CD8-positive, alpha-beta memory T cell (primary cell): ENCODE data around the gene GPRASP1. TPM values are rescaled to one million over a fixed set of nuclear protein-coding genes. Genes with fewer than 3 reads are reported as not detected.
A peak's percentile ranks its signal among the peaks of the same experiment; 100 is the strongest.
"Not testable (repeated sequence)": the region's sequence is repeated elsewhere in the genome, so short reads cannot be mapped to it uniquely, and the experiment has no call there.

Experiments
- CTCF ChIA-PET: fragments of 350-600 bp; sonication (Branson Sonifier 250); formaldehyde crosslinking; loops from one replicate; lab custom pipeline; 2021; ENCODE audit warnings: antibody characterized with exemption; lab: Charles Lee
- POLR2A ChIA-PET: fragments of 350-600 bp; sonication (Branson Sonifier 250); formaldehyde crosslinking; loops from one replicate; lab custom pipeline; 2021; ENCODE audit warnings: antibody characterized with exemption; lab: Charles Lee
- DNase-seq, 5 donors: peaks; one replicate each; pipeline versions ENCODE4 v3.0.0 to v3.0.0-alpha.2; 2020 to 2022; ENCODE audit warnings: mixed read lengths in 1 of 5
- H3K27ac ChIP-seq: one replicate; pipeline ENCODE4 v1.7.0; 2013; ENCODE audit warnings: low read depth, mild to moderate bottlenecking, low read length, moderate library complexity
- H3K27me3 ChIP-seq: 2 replicates; pipeline ENCODE4 v1.7.0; 2013; ENCODE audit warnings: low read length, mild to moderate bottlenecking; ENCODE audit not compliant: insufficient read depth, poor library complexity, severe bottlenecking
- H3K36me3 ChIP-seq: 2 replicates; pipeline ENCODE4 v1.7.0; 2013; ENCODE audit warnings: mild to moderate bottlenecking, low read length, moderate library complexity; ENCODE audit not compliant: insufficient read depth
- H3K4me1 ChIP-seq: 2 replicates; pipeline ENCODE4 v1.7.0; 2013; ENCODE audit warnings: mild to moderate bottlenecking, low read length, moderate library complexity; ENCODE audit not compliant: insufficient read depth
- H3K4me3 ChIP-seq: 2 replicates; pipeline ENCODE4 v1.7.0; 2013; ENCODE audit warnings: mild to moderate bottlenecking, low read length
- H3K9me3 ChIP-seq: 2 replicates; pipeline ENCODE4 v1.7.0; 2013; ENCODE audit warnings: mild to moderate bottlenecking, low read length
- H3K27ac Mint-ChIP-seq, 8 donors: one replicate each; pipeline ENCODE4 v1.8.0; 2020 to 2021; ENCODE audit warnings: mixed read lengths in 8 of 8, mild to moderate bottlenecking in 6 of 8, inconsistent platforms in 3 of 8, moderate library complexity in 3 of 8
- H3K27me3 Mint-ChIP-seq, 2 donors: one replicate each; pipeline ENCODE4 v1.8.0; 2020 to 2021; ENCODE audit warnings: mixed read lengths in 2 of 2, mild to moderate bottlenecking in 1 of 2, moderate library complexity in 1 of 2
- H3K36me3 Mint-ChIP-seq, 3 donors: one replicate each; pipeline ENCODE4 v1.8.0; 2020 to 2021; ENCODE audit warnings: mixed read lengths in 3 of 3, inconsistent platforms in 1 of 3, mild to moderate bottlenecking in 1 of 3
- H3K4me1 Mint-ChIP-seq, 3 donors: one replicate each; pipeline ENCODE4 v1.8.0; 2020 to 2021; ENCODE audit warnings: mixed read lengths in 3 of 3, inconsistent platforms in 1 of 3, mild to moderate bottlenecking in 1 of 3
- H3K4me3 Mint-ChIP-seq, 7 donors: one replicate each; pipeline ENCODE4 v1.8.0; 2020 to 2021; ENCODE audit warnings: mixed read lengths in 7 of 7, mild to moderate bottlenecking in 6 of 7, moderate library complexity in 4 of 7, inconsistent platforms in 2 of 7
- H3K9me3 Mint-ChIP-seq, 5 donors: one replicate each; pipeline ENCODE4 v1.8.0; 2020 to 2022; ENCODE audit warnings: mixed read lengths in 5 of 5, mild to moderate bottlenecking in 3 of 5, moderate library complexity in 2 of 5, inconsistent platforms in 1 of 5
- polyA plus RNA-seq: library from polyadenylated mRNA; unstranded; fragments of 300-500 nt; fragmentation: Illumina TruSeq; gene quantifications from one replicate; pipeline ENCODE4 v1.2.3, GENCODE V29; 2021
- total RNA-seq, 2 experiments: library from RNA; stranded (reverse); gene quantifications; one replicate each; pipeline ENCODE4 v1.2.3, GENCODE V29; 2021

GPRASP1 gene
- total and polyA plus RNA-seq, 3 experiments from 2014 or later = 3.4 to 5.2 (median 4.2) TPM

DNA sequence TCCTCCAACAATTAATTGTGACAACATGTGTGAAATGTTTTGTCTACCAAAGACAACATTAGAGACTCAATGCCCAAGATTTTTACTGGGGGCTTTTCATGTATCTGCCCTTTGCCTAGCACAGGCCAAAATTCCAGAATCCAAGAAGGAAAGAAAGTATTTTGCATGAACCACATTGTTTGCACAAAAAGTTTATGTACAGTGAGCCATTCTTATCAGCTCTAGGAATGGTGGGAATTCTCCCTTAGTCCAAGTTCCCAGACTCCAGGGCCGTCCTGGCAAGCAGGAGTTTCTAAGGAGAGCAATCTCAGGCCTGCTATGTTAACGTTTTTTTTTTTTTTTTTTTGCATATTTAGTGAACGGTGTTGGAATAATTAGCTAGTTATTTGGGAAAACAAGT lies 21.6 kb downstream of the GPRASP1 start:
- ChIA-PET POLR2A (no interaction called here), CTCF (no interaction called here)
- peaks cover 0 to 11% (median 4%) of the 10 kb centered on the region in 5 donors for H3K9me3 Mint-ChIP-seq
- no peaks in the 10 kb centered on the region for H3K9me3 ChIP-seq
- H3K27ac ChIP-seq = no peak overlapping the region
- peaks cover 0 to 22% (median 14%) of the 10 kb centered on the region in 3 donors for H3K36me3 Mint-ChIP-seq
- no peaks in the 10 kb centered on the region for H3K36me3 ChIP-seq
- peaks cover 0 to 29% (median 5%) of the 10 kb centered on the region in 3 donors for H3K4me1 Mint-ChIP-seq
- no peak overlapping the region for H3K4me3 ChIP-seq
- no peak overlapping the region for H3K4me3 Mint-ChIP-seq
- no peak for DNase-seq
- peaks cover 0 to 3% of the 10 kb centered on the region in 2 donors for H3K27me3 Mint-ChIP-seq
- no peak overlapping the region for H3K27ac Mint-ChIP-seq
- no peaks in the 10 kb centered on the region for H3K27me3 ChIP-seq
- H3K4me1 ChIP-seq = no peaks in the 10 kb centered on the region

DNA sequence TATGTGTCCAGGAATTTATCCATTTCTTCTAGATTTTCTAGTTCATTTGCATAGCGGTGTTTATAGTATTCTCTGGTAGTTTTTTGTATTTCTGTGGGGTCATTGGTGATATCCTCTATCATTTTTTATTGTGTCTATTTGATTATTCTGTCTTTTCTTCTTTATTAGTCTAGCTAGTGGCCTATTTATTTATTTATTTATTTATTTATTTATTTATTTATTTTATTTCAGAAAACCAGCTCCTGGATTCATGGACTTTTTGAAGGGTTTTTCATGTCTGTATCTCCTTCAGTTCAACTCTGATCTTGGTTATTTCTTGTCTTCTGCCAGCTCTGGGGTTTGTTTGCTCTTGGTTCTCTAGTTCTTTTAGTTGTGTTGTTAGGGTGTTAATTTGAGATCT lies 26.2 kb downstream of the GPRASP1 start:
- H3K27ac Mint-ChIP-seq, POLR2A ChIA-PET, CTCF ChIA-PET, H3K4me3 Mint-ChIP-seq, DNase-seq, H3K4me3 ChIP-seq, H3K4me1 ChIP-seq, H3K27me3 ChIP-seq, H3K27me3 Mint-ChIP-seq, H3K9me3 ChIP-seq, H3K27ac ChIP-seq, H3K36me3 ChIP-seq: not testable (repeated sequence)
- H3K36me3 Mint-ChIP-seq = peaks cover 4 to 23% (median 17%) of the 10 kb centered on the region in 3 donors
- peaks cover 0 to 27% (median 5%) of the 10 kb centered on the region in 3 donors for H3K4me1 Mint-ChIP-seq
- H3K9me3 Mint-ChIP-seq = peaks cover 5 to 14% (median 9%) of the 10 kb centered on the region in 5 donors

DNA sequence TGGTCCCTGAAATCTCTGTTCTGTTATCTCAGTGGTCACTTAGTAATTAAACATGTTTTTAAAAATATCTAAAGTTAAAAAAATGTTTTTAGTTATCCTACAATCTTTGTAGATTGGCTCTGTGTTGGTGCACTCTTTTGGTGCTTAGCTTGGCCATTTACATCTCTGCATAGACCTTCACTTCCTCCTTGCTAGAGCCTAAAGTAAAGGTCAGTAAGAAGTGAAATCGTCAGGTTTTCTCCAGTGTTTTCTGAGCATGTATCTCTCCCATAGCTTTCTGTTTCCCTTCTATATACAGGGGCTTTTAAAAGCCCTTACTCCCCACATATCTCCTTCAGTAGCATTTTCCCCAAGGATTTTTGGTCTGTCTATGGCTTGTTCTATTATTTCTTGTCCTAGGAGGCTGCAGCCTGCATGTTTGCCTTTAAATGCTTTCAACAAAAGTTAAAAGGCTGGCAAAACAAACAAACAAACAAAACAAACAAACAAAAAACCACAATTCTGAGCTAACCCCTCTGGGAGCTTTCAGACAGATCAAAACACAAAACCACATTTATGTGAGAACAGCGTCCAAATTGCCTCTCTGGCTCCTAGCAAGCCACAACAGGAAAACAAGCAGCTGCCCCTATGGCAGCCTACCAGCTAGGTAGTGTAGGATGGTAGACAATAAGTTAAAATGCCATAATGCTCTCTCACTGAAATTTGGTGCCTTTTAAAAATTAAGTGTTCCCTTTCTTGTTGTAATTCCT lies 33.7 kb downstream of the GPRASP1 start:
- DNase-seq = no peak
- Histone ChIP-seq H3K36me3 (no peaks in the 10 kb centered on the region), H3K4me3 (no peak overlapping the region), H3K4me1 (no peaks in the 10 kb centered on the region), H3K27ac (no peak overlapping the region), H3K27me3 (no peaks in the 10 kb centered on the region), H3K9me3 (no peaks in the 10 kb centered on the region)
- peaks cover 6 to 36% (median 11%) of the 10 kb centered on the region in 5 donors for H3K9me3 Mint-ChIP-seq
- peaks cover 6 to 31% (median 19%) of the 10 kb centered on the region in 3 donors for H3K36me3 Mint-ChIP-seq
- ChIA-PET POLR2A (no interaction called here), CTCF (no interaction called here)
- peaks cover 11 to 21% (median 17%) of the 10 kb centered on the region in 3 donors for H3K4me1 Mint-ChIP-seq
- peak overlapping the region in 2 of 8 donors; percentile 19 to 58 for H3K27ac Mint-ChIP-seq
- H3K4me3 Mint-ChIP-seq = no peak overlapping the region
- peaks cover 0 to 12% of the 10 kb centered on the region in 2 donors for H3K27me3 Mint-ChIP-seq

DNA sequence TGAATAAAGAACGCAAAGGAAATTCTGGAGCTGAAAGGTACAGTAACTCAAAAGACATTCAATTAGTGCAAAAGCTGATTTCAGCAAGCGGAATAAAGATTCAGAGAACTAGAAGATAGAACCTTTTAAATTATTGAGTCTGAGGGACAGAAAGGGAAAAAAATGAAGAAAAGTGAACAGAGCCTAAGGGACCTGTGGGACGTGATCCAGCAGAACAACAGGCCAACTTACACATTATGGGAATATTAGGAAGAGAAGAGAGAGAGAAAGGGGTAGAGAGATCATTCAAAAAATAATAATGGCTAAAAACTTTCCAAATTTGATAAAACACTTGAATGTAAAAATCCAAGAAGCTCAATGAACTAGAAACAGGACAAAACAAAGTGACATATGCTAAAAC lies 43.5 kb downstream of the GPRASP1 start:
- H3K9me3 Mint-ChIP-seq = peaks cover 0 to 6% (median 0%) of the 10 kb centered on the region in 5 donors
- Histone ChIP-seq H3K36me3 (no peaks in the 10 kb centered on the region), H3K27ac (no peak overlapping the region), H3K9me3 (no peaks in the 10 kb centered on the region), H3K27me3 (no peaks in the 10 kb centered on the region), H3K4me3 (no peak overlapping the region), H3K4me1 (no peaks in the 10 kb centered on the region)
- CTCF ChIA-PET = no interaction called here
- no peak overlapping the region for H3K4me3 Mint-ChIP-seq
- no peaks in the 10 kb centered on the region for H3K4me1 Mint-ChIP-seq
- DNase-seq = no peak
- peaks cover 0 to 9% of the 10 kb centered on the region in 2 donors for H3K27me3 Mint-ChIP-seq
- POLR2A ChIA-PET = no interaction called here
- H3K27ac Mint-ChIP-seq = peak overlapping the region in 1 of 8 donors; percentile 7
- H3K36me3 Mint-ChIP-seq = peaks cover 5 to 6% (median 5%) of the 10 kb centered on the region in 3 donors

DNA sequence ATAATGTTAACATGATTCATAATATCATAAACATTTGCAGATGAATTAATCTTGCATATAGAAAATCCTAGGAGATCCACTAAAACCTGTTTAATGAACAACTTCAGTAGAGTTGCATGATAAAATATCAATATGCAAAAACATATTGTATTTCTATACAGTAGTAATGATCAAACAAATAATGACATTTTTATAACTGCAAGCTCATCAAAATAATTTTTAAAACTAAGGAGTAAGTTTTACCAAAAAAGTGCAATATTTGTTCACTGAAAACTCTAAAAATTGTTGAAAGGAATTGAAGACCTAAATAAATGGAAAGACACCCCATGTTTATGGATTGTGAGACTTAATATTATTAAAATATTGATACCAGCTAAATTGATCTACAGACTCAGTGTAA lies 45.0 kb downstream of the GPRASP1 start:
- Histone ChIP-seq H3K27me3 (no peaks in the 10 kb centered on the region), H3K27ac (no peak overlapping the region), H3K4me1 (no peaks in the 10 kb centered on the region), H3K9me3 (no peaks in the 10 kb centered on the region), H3K36me3 (no peaks in the 10 kb centered on the region), H3K4me3 (no peak overlapping the region)
- peaks cover 0 to 5% (median 0%) of the 10 kb centered on the region in 3 donors for H3K36me3 Mint-ChIP-seq
- H3K4me3 Mint-ChIP-seq = no peak overlapping the region
- no peaks in the 10 kb centered on the region for H3K9me3 Mint-ChIP-seq
- H3K4me1 Mint-ChIP-seq = no peaks in the 10 kb centered on the region
- ChIA-PET CTCF (no interaction called here), POLR2A (no interaction called here)
- H3K27ac Mint-ChIP-seq = no peak overlapping the region
- DNase-seq = no peak
- H3K27me3 Mint-ChIP-seq = peaks cover 0 to 9% of the 10 kb centered on the region in 2 donors

DNA sequence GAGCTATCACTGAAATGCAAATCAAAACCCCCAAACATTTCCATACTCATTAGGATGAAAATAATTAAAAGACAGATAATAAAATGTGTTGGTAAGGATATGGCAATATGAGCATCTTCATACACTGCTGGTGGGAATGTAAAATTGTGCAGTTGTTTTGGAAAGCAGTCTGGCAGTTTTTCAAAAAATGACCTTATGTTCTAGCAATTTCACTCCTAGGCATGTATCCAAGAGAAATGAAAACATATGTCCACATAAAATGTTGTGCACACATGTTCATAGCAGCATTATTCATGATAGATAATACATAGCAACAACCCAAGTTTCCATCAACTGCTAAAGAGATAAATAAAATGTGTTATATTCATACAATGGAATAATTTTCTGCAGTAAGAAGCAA lies 46.2 kb downstream of the GPRASP1 start:
- H3K27ac Mint-ChIP-seq = no peak overlapping the region
- peaks cover 0 to 5% (median 0%) of the 10 kb centered on the region in 3 donors for H3K36me3 Mint-ChIP-seq
- Histone ChIP-seq H3K36me3 (no peaks in the 10 kb centered on the region), H3K27ac (no peak overlapping the region), H3K9me3 (no peaks in the 10 kb centered on the region), H3K4me1 (no peaks in the 10 kb centered on the region), H3K27me3 (no peaks in the 10 kb centered on the region), H3K4me3 (no peak overlapping the region)
- H3K27me3 Mint-ChIP-seq = peaks cover 0 to 9% of the 10 kb centered on the region in 2 donors
- CTCF ChIA-PET = no interaction called here
- no peaks in the 10 kb centered on the region for H3K4me1 Mint-ChIP-seq
- peaks cover 0 to 4% (median 0%) of the 10 kb centered on the region in 5 donors for H3K9me3 Mint-ChIP-seq
- no peak for DNase-seq
- POLR2A ChIA-PET = no interaction called here
- no peak overlapping the region for H3K4me3 Mint-ChIP-seq

Other genes with a start within 250 kb of the GPRASP1 start
- gene NXF2B, start 211.5 kb upstream of the GPRASP1 start, total RNA-seq = not detected
- not detected for gene NXF2B, start 211.5 kb upstream of the GPRASP1 start, polyA plus RNA-seq
- gene TCP11X2, start 179.7 kb upstream of the GPRASP1 start, total RNA-seq = not detected
- not detected for gene TCP11X2, start 179.7 kb upstream of the GPRASP1 start, polyA plus RNA-seq
- gene TMSB15A, start 134.7 kb upstream of the GPRASP1 start, total RNA-seq = under 1 TPM; 0.33 to 0.49 TPM
- not detected for gene TMSB15A, start 134.7 kb upstream of the GPRASP1 start, polyA plus RNA-seq
- 1 to 10 TPM; 7.3 to 8.8 TPM for gene ARMCX5, start 52.0 kb upstream of the GPRASP1 start, total RNA-seq
- 10.1 TPM for gene ARMCX5, start 52.0 kb upstream of the GPRASP1 start, polyA plus RNA-seq
- under 1 TPM; 0.37 to 0.47 TPM for gene GPRASP2, start 61.0 kb downstream of the GPRASP1 start, total RNA-seq
- gene GPRASP2, start 61.0 kb downstream of the GPRASP1 start, polyA plus RNA-seq = 1.0 TPM
- gene GPRASP3, start 69.3 kb downstream of the GPRASP1 start, total RNA-seq = 1 to 10 TPM; 1.9 to 3.0 TPM
- 1.2 TPM for gene GPRASP3, start 69.3 kb downstream of the GPRASP1 start, polyA plus RNA-seq